WERI-Rb-1 (cell line): ENCODE data around the gene LEF1.

ENCODE experiments used
- DNase-seq: peaks from one replicate; pipeline ENCODE4 v3.0.0-alpha.2; 2020
- H3K27ac ChIP-seq: fragments of 250-450 bp; sonication (Bioruptor Pico); 2 replicates; pipeline ENCODE4 v1.5.1; 2020; ENCODE audit warnings: mild to moderate bottlenecking, moderate library complexity
- H3K27me3 ChIP-seq: fragments of 250-450 bp; sonication (Bioruptor Pico); 2 replicates; pipeline ENCODE4 v1.5.1; 2021; ENCODE audit warnings: mild to moderate bottlenecking, low read depth, moderate library complexity; ENCODE audit not compliant: insufficient read depth, severe bottlenecking
- H3K36me3 ChIP-seq: fragments of 250-450 bp; sonication (Bioruptor Pico); 2 replicates; pipeline ENCODE4 v1.5.1; 2020; ENCODE audit warnings: mild to moderate bottlenecking, moderate library complexity
- H3K4me3 ChIP-seq: 2 replicates; pipeline ENCODE4 v1.5.1; 2011; ENCODE audit warnings: low read depth, mild to moderate bottlenecking, control low read depth, low read length
- H3K9me3 ChIP-seq: fragments of 250-450 bp; sonication (Bioruptor Pico); 2 replicates; pipeline ENCODE4 v1.5.1; 2021; ENCODE audit warnings: mild to moderate bottlenecking, moderate library complexity; ENCODE audit not compliant: severe bottlenecking
- CTCF ChIP-seq: IDR thresholded peaks from 2 replicates; pipeline ENCODE4 v1.5.1; 2011; ENCODE audit warnings: low read depth, mild to moderate bottlenecking, control low read depth, inconsistent platforms, low read length

Gene LEF1

GRCh38 chr4:108168671-108169523 lies at the start of gene LEF1:
TSS of gene LEF1 (minus strand) at chr4:108168932. CDS start at chr4:108167767, 1,165 bp downstream.
- H3K27me3 ChIP-seq: peaks cover 90% of the 10 kb centered on the region
- peak within 1 kb of the TSS; percentile 48 for H3K4me3 ChIP-seq
- H3K27ac ChIP-seq: no peak within 1 kb of the TSS
- H3K9me3 ChIP-seq: peaks cover 4% of the 10 kb centered on the region
- peak; percentile 60 for DNase-seq
- no peak for TF ChIP-seq CTCF
- no peaks in the 10 kb centered on the region for H3K36me3 ChIP-seq

GRCh38 chr4:108216510-108216909 lies 47.8 kb upstream of the LEF1 start:
- TF ChIP-seq CTCF: no peak
- no peak overlapping the region for H3K27ac ChIP-seq
- H3K4me3 ChIP-seq: no peak overlapping the region
- H3K27me3 ChIP-seq: no peaks in the 10 kb centered on the region
- no peak for DNase-seq
- peaks cover 2% of the 10 kb centered on the region for H3K9me3 ChIP-seq
- H3K36me3 ChIP-seq: no peaks in the 10 kb centered on the region

- Histone ChIP-seq H3K36me3 (no peaks in the 10 kb centered on the region), H3K27ac (no peak overlapping the region), H3K9me3 (peaks cover 2% of the 10 kb centered on the region), H3K4me3 (no peak overlapping the region), H3K27me3 (no peaks in the 10 kb centered on the region)
- DNase-seq: no peak
- TF ChIP-seq CTCF: no peak
Measured at GRCh38 chr4:108215055-108215454, 46.3 kb upstream of the LEF1 start.

GRCh38 chr4:108213723-108214122 lies 45.0 kb upstream of the LEF1 start:
- no peaks in the 10 kb centered on the region for H3K36me3 ChIP-seq
- H3K27me3 ChIP-seq: no peaks in the 10 kb centered on the region
- no peak overlapping the region for H3K27ac ChIP-seq
- H3K4me3 ChIP-seq: no peak overlapping the region
- no peak for DNase-seq
- peaks cover 2% of the 10 kb centered on the region for H3K9me3 ChIP-seq
- TF ChIP-seq CTCF: no peak

- peaks cover 2% of the 10 kb centered on the region for H3K9me3 ChIP-seq
- peak; percentile 24 for DNase-seq
- no peak for TF ChIP-seq CTCF
- no peak overlapping the region for H3K27ac ChIP-seq
- H3K36me3 ChIP-seq: no peaks in the 10 kb centered on the region
- no peak overlapping the region for H3K4me3 ChIP-seq
- no peaks in the 10 kb centered on the region for H3K27me3 ChIP-seq
Measured at GRCh38 chr4:108213308-108213707, 44.6 kb upstream of the LEF1 start.
